ENCODE data around the gene GPR137C.
"Not testable (repeated sequence)": the region's sequence is repeated elsewhere in the genome, so short reads cannot be mapped to it uniquely, and the experiment has no call there.

Gene GPR137C

DNA sequence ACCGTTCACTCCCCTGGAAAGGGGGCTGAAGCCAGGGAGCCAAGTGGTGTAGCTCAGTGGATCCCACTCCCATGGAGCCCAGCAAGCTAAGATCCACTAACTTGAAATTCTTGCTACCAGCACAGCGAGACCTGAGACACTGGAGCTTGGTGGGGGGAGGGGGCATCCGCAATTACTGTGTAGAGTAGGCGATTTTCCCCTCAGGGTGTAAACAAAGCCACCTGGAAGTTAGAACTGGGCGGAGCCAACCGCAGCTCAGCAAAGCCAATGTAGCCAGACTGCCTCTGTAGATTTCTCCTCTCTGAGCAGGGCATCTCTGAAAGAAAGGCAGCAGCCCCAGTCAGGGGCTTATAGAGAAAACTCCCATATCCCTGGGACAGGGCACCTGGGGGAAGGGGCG, 15.8 kb downstream of the GPR137C start:
- not testable (repeated sequence) for DNase-seq

- no peak for DNase-seq
Measured at GRCh38 chr14:52575858-52576257, 23.2 kb downstream of the GPR137C start.

- no peak for DNase-seq
Measured at GRCh38 chr14:52583544-52583943, 30.9 kb downstream of the GPR137C start.

DNA sequence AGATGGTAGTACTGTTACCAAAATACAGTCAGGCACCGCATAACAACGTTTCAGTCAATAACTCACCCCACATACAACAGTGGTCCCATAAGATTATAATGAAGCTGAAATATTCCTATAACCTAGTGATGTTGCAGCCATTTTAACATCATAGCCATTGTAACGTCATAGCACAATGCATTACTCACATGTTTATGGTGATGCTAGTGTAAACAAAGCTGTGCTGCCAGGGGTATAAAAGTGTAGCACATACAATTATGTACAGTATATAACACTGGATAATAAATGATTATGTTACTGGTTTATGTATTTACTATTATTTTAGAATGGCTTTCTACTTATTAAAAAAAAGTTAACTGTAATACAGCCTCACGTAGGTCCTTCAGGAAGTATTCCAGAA, 37.0 kb downstream of the GPR137C start:
- no peak for DNase-seq

- DNase-seq, result no peak
Measured at GRCh38 chr14:52590318-52590717, 37.7 kb downstream of the GPR137C start.

DNA sequence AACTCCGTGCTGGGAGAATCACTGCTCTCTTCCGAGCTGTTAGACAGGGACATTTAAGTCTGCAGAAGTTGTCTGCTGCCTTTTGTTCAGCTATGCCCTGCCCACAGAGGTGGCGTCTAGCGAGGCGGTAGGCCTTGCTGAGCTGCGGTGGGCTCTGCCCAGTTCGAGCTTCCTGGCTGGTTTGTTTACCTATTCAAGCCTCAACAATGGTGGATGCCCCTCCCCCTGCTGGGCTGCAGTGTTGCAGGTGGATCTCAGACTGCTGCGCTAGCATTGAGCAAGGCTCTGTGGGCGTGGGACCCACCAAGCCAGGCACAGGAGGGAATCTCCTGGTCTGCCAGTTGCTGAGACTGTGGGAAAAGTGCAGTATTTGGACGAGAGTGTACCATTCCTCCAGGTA, 43.7 kb downstream of the GPR137C start:
- DNase-seq, result no peak

DNA sequence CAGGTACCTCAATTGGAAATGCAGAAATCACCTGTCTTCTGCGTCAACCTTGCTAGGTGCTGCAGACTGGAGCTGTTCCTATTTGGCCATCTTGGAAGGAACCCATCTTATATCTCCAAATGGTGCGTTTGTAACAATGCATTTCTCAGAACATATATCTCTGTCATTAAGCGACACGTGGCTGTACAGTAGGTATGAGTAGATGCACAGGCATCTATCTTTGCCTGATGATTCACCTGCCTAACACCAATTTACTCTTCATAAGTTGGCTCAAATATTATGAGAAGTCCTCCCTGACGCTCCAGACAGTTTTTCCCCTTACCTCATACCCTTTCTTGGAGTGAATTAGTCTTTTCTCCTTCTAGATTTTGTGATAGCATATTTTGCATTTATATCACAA, 44.2 kb downstream of the GPR137C start:
- no peak for DNase-seq

- no peak for DNase-seq
Measured at GRCh38 chr14:52598568-52598967, 45.9 kb downstream of the GPR137C start.

DNA sequence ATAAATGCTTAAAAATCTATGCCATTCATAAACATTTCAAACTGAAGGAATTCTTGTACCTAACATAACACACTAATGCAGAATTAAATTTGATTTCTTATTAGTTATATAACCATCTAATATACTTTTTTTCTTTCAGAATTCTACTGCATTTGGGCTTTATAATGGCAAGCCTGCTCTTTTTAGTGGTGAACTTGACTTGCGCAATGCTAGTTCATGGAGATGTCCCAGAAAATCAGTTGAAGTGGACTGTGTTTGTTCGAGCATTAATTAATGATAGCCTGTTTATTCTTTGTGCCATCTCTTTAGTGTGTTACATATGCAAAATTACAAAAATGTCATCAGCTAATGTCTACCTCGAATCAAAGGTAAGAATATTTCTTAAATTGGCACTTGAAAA, 47.3 kb downstream of the GPR137C start:
- no peak for DNase-seq

DNA sequence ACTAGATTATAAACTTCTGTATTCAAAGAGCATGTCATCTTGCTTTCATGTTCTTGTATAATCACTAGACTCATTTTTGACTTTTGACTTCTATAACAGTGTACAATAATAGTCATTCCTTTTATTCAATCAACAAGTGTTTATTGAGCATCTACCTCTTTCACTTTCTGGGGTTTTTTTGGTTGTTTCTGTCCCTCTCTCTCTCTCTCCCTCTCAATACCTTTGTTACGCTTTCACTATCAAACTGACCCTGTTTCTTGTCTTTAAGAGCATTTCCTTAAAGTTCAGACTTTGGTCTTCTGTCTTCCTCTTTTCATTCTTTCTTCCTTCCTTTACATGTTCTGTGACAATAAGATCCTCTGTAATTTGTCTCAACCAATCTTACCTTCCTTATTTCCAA, 49.5 kb downstream of the GPR137C start:
- no peak for DNase-seq

DNA sequence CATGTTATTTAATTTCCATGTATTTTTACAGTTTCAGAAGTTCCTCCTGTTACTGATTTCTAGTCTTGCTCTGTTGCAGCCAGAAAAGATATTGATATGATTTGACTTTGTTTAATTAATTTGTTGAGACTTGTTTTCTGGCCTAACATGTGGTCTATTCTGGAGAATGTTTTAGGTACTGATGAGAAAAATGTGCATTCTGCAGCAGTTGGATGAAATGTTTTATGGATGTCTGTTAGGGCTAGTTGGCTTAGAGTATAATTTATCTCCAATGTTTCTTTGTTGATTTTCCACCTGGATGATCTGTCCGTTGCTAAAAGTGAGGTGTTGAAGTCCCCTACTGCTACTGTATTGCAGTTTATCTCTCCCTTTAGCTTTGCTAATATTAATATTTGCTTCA, 54.4 kb downstream of the GPR137C start:
- DNase-seq, result no peak

GRCh38 chr14:52609445-52610044, 56.9 kb downstream of the GPR137C start:
- no peak for DNase-seq

DNA sequence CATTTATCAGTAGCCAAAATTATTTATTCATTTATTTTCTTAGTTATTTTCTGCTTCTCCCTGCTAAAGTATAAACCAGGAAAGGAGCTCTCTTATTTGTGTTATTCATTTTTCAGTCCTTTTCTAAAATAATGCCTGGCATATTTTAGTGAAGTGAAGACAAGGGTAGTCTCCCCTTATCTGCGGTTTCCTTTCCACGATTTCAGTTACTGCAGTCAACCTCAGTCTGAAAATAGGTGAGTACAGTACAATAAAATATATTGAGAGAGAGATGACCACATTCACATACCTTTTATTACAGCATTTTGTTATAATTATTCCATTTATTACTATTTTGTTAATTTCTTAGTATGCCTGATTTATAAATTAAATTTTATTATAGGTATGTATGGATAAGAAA, 57.6 kb downstream of the GPR137C start:
- DNase-seq, result no peak

DNA sequence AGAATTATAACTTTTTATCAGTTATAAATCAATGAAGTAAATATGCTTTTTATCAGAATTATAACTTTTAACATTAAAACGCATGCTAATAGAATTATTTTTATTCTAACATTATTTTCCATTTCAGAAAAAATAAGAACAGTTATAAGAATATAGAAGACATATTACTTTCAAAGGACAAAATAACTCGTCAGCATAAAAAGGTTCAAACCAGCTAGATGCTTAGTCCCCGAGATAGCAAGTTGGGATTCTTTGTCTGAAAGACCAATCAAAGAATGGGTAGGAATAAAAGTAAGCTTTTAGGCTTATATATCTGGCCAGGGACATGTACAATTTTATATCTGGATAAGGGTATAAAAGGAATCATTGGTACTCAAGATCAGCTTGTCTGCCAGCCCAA, 66.0 kb downstream of the GPR137C start:
- no peak for DNase-seq

- no peak for DNase-seq
Measured at GRCh38 chr14:52619687-52620086, 67.1 kb downstream of the GPR137C start.

GRCh38 chr14:52640137-52640536, 87.5 kb downstream of the GPR137C start:
- DNase-seq, result no peak

- DNase-seq, result no peak
Measured at GRCh38 chr14:52641745-52642144, 89.1 kb downstream of the GPR137C start.

- DNase-seq, result no peak
Measured at GRCh38 chr14:52649511-52649910, 96.9 kb downstream of the GPR137C start.

DNA sequence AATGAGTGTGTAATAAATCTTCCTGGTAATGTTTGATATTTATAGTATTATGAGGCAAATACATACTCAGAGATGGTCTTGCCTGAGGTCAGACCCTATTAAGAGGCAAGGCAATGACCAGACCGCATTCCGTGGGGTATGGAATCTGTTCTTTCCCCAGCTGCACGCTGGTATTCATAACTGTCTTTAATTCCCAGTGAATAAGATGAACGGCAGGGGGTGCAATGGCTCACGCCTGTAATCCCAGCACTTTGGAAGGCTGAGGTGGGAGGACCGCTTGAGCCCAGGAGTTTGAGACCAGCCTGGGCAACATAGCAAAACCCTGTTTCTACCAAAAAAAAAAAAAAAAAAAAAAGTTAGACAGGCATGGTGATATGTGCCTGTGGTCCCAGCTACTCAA, 98.1 kb downstream of the GPR137C start:
- no peak for DNase-seq

DNA sequence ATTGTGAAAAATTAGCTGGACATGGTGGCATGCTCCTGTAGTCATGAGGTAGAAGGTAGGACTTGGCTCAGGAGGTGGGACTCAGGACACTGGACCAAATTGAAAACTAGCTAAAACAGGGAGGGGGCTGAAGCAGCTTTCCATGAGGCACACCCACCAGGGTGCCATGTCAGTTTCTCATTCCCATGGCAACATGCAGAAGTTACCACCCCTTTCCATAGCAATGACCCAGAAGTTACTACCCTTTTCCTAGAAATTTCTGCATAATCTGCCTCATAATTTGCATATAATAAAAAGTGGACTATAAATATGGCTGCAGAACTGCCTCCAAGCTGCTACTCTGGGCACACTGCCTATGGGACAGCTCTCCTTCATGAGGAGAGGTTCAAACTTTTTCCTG, 104.3 kb downstream of the GPR137C start:
- DNase-seq, result no peak

- no peak for DNase-seq
Measured at GRCh38 chr14:52660325-52660724, 107.7 kb downstream of the GPR137C start.

DNA sequence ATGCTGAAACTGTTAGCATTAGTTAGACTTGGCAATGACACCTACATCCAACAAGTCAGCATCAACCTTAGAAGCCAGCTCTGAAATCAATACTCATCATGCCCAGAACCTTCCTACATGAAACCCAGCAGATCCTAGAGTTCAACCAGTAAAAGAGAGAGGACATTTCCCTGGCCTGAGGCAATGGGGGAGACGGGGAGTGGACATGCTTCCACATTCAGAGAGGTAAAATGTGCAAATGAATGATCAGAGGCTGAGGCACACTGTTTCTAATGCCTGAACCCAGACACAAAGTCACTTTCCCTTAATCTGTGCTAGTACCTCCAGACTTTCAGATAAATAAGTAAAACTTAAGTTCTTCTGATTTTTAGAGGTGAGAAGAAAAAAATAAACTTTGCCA, 108.2 kb downstream of the GPR137C start:
- DNase-seq, result no peak

DNA sequence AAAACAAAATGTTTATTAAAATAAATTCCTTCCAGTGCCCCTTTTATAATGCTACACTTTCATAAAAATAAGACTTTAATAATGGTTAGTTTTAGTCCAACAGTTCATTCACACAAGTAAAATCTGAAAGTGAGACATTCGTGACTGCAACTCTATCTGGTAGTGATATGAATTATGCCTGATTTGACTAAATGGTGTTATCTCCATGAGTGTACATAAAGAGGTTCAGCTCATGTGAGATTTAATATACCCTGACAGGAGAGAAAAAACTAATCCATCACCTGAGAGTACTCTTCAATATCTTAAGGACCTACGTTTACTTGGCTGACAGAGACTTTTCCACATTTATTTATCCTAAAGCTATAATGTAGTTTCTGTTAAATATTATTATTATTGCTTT, 108.7 kb downstream of the GPR137C start:
- DNase-seq, result no peak

DNA sequence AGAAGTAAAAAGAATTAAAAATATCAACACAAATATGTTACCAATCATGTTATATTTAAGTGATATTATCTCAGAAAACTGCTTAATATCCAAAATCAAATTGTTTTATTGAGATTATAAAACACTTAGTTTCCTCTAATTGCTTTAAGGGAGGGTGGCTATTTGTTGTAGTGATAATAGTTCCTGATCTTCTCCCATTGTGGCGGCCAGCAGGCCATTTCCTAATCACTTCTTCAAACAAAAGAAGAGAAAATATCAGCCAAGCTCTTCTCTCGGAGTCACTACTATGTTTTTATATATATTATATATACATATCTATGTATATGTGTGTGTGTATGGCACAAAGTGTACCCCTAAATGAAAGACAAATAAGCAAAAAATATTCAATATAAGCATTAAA, 111.2 kb downstream of the GPR137C start:
- no peak for DNase-seq

DNA sequence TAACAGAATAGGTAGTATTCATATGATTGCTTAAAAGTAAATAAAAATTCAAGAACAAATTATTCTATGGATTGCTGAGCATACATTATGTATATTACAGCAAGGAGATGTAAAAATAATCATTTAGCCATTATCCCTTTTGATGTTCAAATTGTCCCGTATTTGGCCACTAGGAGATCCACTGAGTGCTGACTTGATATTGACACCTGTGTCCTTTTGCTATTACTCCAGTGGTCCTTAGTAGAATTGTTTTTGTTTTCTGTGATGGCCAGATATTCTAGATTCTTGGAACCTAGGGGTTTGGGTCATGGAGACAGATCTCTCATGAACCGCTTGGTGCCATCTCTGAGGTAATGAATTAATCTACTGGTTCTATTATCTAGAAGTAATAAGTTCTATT, 126.0 kb downstream of the GPR137C start:
- DNase-seq, result no peak

All from effector CD8-positive, alpha-beta T cell (primary cell).